Stimulated activated CD4-positive, alpha-beta T cell treated with anti-CD3 and anti-CD28 coated beads, TNF-alpha, amount 100 ng/mL, for 4 hours (primary cell): Measurements from ENCODE around the gene CNKSR3.

Experiments
- DNase-seq, 3 experiments: peaks; one replicate each; pipeline ENCODE4 v3.0.0-alpha.2; 2020; ENCODE audit warnings: low read depth in 3 of 3

Gene CNKSR3

GRCh38 chr6:154414021-154414813 lies 96.3 kb downstream of the CNKSR3 start:
- no peak for DNase-seq

- DNase-seq: no peak
Measured at GRCh38 chr6:154412106-154412820, 98.2 kb downstream of the CNKSR3 start.

- no peak for DNase-seq
Measured at GRCh38 chr6:154411076-154411475, 99.4 kb downstream of the CNKSR3 start.

- no peak for DNase-seq
Measured at GRCh38 chr6:154410619-154411072, 99.8 kb downstream of the CNKSR3 start.

- DNase-seq: no peak
Measured at GRCh38 chr6:154408891-154409500, 101.5 kb downstream of the CNKSR3 start.

- no peak for DNase-seq
Measured at GRCh38 chr6:154407440-154407839, 103.0 kb downstream of the CNKSR3 start.

GRCh38 chr6:154406869-154407268 lies 103.6 kb downstream of the CNKSR3 start:
- DNase-seq: no peak

- no peak for DNase-seq
Measured at GRCh38 chr6:154406301-154406700, 104.2 kb downstream of the CNKSR3 start.

- DNase-seq: no peak
Measured at GRCh38 chr6:154404791-154405400, 105.6 kb downstream of the CNKSR3 start.

GRCh38 chr6:154403788-154404187 lies 106.7 kb downstream of the CNKSR3 start:
- no peak for DNase-seq

GRCh38 chr6:154402081-154402780 lies 108.3 kb downstream of the CNKSR3 start:
- DNase-seq: no peak

- no peak for DNase-seq
Measured at GRCh38 chr6:154399097-154399496, 111.4 kb downstream of the CNKSR3 start.

- no peak for DNase-seq
Measured at GRCh38 chr6:154397491-154398195, 112.8 kb downstream of the CNKSR3 start.

GRCh38 chr6:154395878-154396277 lies 114.6 kb downstream of the CNKSR3 start:
- no peak for DNase-seq

- no peak for DNase-seq
Measured at GRCh38 chr6:154395316-154395715, 115.2 kb downstream of the CNKSR3 start.

GRCh38 chr6:154394571-154394970 lies 115.9 kb downstream of the CNKSR3 start:
- no peak for DNase-seq

- no peak for DNase-seq
Measured at GRCh38 chr6:154390034-154390433, 120.5 kb downstream of the CNKSR3 start.

GRCh38 chr6:154388803-154389202 lies 121.7 kb downstream of the CNKSR3 start:
- no peak for DNase-seq

GRCh38 chr6:154386848-154387717 lies 123.4 kb downstream of the CNKSR3 start:
- DNase-seq: no peak

- DNase-seq: no peak
Measured at GRCh38 chr6:154384191-154384590, 126.3 kb downstream of the CNKSR3 start.
